IgD-negative memory B cell (primary cell): ENCODE data around the gene ATP6V0A1. TPM values are rescaled to one million over a fixed set of nuclear protein-coding genes. Genes with fewer than 3 reads are reported as not detected.

Source experiments
- H3K27ac Mint-ChIP-seq, 3 donors: one replicate each; pipeline ENCODE4 v1.8.0; 2020 to 2022; ENCODE audit warnings: mild to moderate bottlenecking in 3 of 3, mixed read lengths in 3 of 3, moderate library complexity in 1 of 3
- H3K27me3 Mint-ChIP-seq: one replicate; pipeline ENCODE4 v1.8.0; 2021; ENCODE audit warnings: mixed read lengths
- H3K36me3 Mint-ChIP-seq: one replicate; pipeline ENCODE4 v1.8.0; 2020; ENCODE audit warnings: mild to moderate bottlenecking, mixed read lengths
- H3K4me1 Mint-ChIP-seq, 3 donors: one replicate each; pipeline ENCODE4 v1.8.0; 2020 to 2022; ENCODE audit warnings: mixed read lengths in 3 of 3, mild to moderate bottlenecking in 1 of 3
- H3K4me3 Mint-ChIP-seq, 4 donors: one replicate each; pipeline ENCODE4 v1.8.0; 2020 to 2022; ENCODE audit warnings: mild to moderate bottlenecking in 4 of 4, mixed read lengths in 4 of 4, moderate library complexity in 3 of 4
- H3K9me3 Mint-ChIP-seq, 3 donors: one replicate each; pipeline ENCODE4 v1.8.0; 2020 to 2021; ENCODE audit warnings: mixed read lengths in 3 of 3, mild to moderate bottlenecking in 1 of 3
- polyA plus RNA-seq: library from polyadenylated mRNA; unstranded; fragments of 300-500 nt; fragmentation: Illumina TruSeq; gene quantifications from one replicate; pipeline ENCODE4 v1.2.3, GENCODE V29; 2021

The ATP6V0A1 gene
- polyA plus RNA-seq, 1 donor from 2014 or later = 17.2 TPM

DNA sequence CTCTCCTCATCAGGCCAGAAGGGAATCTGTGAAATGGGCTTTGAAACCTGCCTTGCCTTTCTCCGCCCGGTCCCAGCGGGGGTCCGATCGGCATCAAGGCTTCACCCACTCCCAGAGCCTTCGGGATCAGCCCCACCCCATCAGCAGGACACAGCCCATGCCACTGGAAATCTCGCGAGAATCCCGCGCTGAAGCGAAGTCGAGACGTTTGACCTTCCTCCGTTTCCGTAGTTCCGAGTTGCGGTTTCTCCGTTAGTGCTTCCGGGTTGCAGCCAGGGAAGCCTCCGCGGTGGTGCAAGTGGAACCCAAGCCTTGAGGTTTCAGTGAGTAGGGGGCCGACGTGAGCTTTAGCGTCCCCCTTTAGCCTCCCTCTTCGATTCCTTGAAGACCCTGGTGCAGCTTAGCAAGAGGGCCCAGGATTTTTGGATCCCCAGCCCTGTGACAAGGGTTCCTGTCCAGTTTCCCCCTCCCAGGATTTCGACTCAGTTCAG, 103.3 kb downstream of the ATP6V0A1 start, which contains the start of gene COASY:
Gene COASY, plus strand, starts transcription at position 252 of the 491 bp plus-strand sequence. CDS start 475 bp downstream, outside the sequence.
- peaks cover 18 to 26% (median 19%) of the 10 kb centered on the region in 3 donors for H3K4me1 Mint-ChIP-seq
- H3K4me3 Mint-ChIP-seq = peak within 1 kb of the TSS; percentile 91 to 98 (median 96)
- no peaks in the 10 kb centered on the region for H3K27me3 Mint-ChIP-seq
- peak within 1 kb of the TSS; percentile 88 to 94 (median 94) for H3K27ac Mint-ChIP-seq
- H3K9me3 Mint-ChIP-seq = no peaks in the 10 kb centered on the region
- H3K36me3 Mint-ChIP-seq = no peaks in the 10 kb centered on the region

DNA sequence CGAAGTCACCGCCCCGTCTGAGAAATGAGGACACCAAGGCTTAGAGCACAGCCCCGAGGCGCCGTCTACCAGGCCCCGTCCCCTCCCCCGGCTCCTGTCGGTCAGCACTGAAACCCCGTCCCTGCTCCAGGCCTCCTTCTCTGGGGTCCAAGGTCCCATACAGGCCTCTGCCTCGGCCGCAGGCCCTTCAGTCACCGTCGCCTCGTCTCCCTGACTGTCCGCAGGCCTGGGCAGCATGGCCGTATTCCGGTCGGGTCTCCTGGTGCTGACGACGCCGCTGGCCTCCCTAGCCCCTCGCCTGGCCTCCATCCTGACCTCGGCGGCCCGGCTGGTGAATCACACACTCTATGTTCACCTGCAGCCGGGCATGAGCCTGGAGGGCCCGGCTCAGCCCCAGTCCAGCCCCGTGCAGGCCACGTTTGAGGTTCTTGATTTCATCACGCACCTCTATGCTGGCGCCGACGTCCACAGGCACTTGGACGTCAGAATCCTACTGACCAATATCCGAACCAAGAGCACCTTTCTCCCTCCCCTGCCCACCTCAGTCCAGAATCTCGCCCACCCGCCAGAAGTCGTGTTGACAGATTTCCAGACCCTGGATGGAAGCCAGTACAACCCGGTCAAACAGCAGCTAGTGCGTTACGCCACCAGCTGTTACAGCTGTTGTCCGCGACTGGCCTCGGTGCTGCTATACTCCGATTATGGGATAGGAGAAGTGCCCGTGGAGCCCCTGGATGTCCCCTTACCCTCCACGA, 103.9 kb downstream of the ATP6V0A1 start:
- Mint-ChIP-seq H3K27me3 (no peaks in the 10 kb centered on the region), H3K4me3 (peak overlapping the region; percentile 91 to 98 (median 96)), H3K4me1 (peaks cover 17 to 26% (median 19%) of the 10 kb centered on the region in 3 donors), H3K27ac (peak overlapping the region; percentile 88 to 94 (median 94)), H3K36me3 (peaks cover 1% of the 10 kb centered on the region), H3K9me3 (no peaks in the 10 kb centered on the region)

DNA sequence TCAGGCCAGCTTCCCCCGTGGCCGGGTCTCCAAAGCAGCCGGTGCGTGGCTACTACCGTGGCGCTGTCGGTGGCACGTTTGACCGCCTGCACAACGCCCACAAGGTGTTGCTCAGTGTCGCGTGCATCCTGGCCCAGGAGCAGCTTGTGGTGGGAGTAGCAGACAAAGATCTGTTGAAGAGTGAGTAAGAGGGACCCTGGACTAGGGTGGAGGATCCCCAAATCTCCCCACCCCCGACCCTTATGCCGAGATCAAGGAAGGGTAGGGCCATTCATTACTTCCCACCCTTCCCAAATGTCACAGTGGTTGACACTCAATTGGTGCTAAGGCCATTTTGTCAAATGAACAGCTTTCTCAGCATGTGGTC, 104.4 kb downstream of the ATP6V0A1 start:
- Mint-ChIP-seq H3K9me3 (no peaks in the 10 kb centered on the region), H3K4me1 (peaks cover 21 to 30% (median 23%) of the 10 kb centered on the region in 3 donors), H3K27me3 (no peaks in the 10 kb centered on the region), H3K4me3 (peak overlapping the region; percentile 91 to 98 (median 96)), H3K36me3 (peaks cover 1% of the 10 kb centered on the region), H3K27ac (peak overlapping the region in 2 of 3 donors; percentile 94)

DNA sequence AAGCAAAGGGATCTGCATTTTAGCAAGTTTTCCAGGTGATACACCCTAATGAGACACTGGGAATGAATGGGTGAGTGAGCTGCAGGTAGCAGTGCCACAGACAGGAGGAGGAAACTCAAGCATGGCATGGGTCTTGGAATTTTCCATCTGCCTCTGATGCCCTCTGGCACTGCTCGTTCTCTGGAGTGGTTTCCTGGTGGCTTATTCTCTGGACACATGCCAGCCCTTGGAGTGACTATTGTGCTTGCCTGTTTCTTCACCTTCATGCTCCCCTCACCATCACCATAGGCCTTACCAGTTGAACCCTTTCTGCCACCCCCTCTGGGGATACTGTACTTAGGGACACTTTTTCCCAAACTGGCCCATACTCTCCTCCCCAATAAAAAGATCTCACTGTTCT, 104.9 kb downstream of the ATP6V0A1 start:
- H3K4me1 Mint-ChIP-seq = peaks cover 21 to 30% (median 23%) of the 10 kb centered on the region in 3 donors
- H3K27ac Mint-ChIP-seq = peak overlapping the region in 1 of 3 donors; percentile 94
- H3K4me3 Mint-ChIP-seq = peak overlapping the region; percentile 91 to 98 (median 96)
- no peaks in the 10 kb centered on the region for H3K9me3 Mint-ChIP-seq
- H3K27me3 Mint-ChIP-seq = no peaks in the 10 kb centered on the region
- peaks cover 1% of the 10 kb centered on the region for H3K36me3 Mint-ChIP-seq

DNA sequence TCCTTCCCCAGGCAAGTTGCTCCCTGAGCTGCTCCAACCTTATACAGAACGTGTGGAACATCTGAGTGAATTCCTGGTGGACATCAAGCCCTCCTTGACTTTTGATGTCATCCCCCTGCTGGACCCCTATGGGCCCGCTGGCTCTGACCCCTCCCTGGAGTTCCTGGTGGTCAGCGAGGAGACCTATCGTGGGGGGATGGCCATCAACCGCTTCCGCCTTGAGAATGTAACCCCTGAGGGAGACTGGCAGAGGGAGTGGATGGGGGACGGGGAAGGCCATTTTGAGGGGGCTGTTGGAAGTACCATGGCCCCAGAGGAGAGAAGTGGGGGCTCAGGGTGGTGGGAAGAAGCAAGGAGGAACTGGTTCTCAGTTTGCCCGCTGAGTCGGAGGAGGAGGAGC, 105.3 kb downstream of the ATP6V0A1 start:
- Mint-ChIP-seq H3K9me3 (no peaks in the 10 kb centered on the region), H3K36me3 (peaks cover 1% of the 10 kb centered on the region), H3K4me3 (peak overlapping the region in 2 of 4 donors; percentile 95 to 96), H3K4me1 (peaks cover 21 to 30% (median 23%) of the 10 kb centered on the region in 3 donors), H3K27me3 (no peaks in the 10 kb centered on the region), H3K27ac (peak overlapping the region in 1 of 3 donors; percentile 94)

DNA sequence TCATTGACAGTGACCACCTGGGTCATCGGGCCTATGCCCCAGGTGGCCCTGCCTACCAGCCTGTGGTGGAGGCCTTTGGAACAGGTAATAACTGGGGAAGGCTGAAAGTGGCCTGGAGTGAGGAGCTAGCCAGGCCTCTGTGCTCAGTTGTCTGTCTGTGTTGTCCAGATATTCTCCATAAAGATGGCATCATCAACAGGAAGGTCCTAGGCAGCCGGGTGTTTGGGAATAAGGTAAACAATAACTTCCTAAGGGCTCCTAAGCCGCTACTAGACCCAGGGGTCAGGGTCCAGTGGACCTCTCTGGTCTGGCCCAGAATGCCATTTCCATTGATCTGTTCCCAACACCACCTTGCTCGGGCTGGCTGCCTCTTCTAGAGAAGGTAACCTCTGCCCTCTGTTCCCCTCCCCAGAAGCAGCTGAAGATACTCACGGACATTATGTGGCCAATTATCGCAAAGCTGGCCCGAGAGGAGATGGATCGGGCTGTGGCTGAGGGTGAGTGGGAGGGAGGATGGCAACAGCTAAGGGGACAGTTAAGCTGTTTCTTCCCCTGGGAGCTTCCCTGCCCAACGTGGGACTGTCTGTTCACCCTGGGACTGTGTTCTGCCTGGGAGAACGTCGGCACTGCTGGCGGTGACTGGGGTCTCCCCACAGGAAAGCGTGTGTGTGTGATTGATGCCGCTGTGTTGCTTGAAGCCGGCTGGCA, 106.3 kb downstream of the ATP6V0A1 start:
- peaks cover 1% of the 10 kb centered on the region for H3K36me3 Mint-ChIP-seq
- no peaks in the 10 kb centered on the region for H3K27me3 Mint-ChIP-seq
- no peaks in the 10 kb centered on the region for H3K9me3 Mint-ChIP-seq
- H3K4me3 Mint-ChIP-seq = peak overlapping the region in 3 of 4 donors; percentile 30 to 95 (median 90)
- peak overlapping the region in 1 of 3 donors; percentile 94 for H3K27ac Mint-ChIP-seq
- peaks cover 21 to 26% (median 23%) of the 10 kb centered on the region in 3 donors for H3K4me1 Mint-ChIP-seq

DNA sequence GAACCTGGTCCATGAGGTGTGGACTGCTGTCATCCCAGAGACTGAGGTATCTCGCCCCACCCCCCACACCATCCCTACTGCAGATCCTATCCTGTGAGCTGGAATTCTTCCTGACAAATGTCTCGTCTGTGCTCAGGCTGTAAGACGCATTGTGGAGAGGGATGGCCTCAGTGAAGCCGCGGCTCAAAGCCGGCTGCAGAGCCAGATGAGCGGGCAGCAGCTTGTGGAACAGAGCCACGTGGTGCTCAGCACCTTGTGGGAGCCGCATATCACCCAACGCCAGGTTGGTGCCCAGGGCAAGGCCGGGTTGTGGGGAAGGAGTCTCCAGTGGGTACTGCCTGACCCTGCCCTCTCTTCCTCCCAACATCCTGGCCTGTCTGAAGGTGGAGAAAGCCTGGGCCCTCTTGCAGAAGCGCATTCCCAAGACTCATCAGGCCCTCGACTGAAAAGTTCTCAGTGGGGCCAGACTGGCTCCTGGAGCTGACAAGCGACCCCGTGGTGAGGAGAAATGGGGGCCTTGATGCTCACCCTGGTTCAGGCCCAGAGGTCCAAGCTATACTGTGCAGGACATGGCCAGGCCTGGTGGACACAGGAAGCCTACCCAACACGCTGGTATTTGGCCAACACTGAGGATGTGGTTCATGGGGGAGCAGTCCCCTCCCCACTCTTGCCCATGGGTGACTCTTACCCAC, 107.0 kb downstream of the ATP6V0A1 start:
- Mint-ChIP-seq H3K27me3 (no peaks in the 10 kb centered on the region), H3K27ac (peak overlapping the region in 2 of 3 donors; percentile 94 to 98), H3K36me3 (peaks cover 1% of the 10 kb centered on the region)

DNA sequence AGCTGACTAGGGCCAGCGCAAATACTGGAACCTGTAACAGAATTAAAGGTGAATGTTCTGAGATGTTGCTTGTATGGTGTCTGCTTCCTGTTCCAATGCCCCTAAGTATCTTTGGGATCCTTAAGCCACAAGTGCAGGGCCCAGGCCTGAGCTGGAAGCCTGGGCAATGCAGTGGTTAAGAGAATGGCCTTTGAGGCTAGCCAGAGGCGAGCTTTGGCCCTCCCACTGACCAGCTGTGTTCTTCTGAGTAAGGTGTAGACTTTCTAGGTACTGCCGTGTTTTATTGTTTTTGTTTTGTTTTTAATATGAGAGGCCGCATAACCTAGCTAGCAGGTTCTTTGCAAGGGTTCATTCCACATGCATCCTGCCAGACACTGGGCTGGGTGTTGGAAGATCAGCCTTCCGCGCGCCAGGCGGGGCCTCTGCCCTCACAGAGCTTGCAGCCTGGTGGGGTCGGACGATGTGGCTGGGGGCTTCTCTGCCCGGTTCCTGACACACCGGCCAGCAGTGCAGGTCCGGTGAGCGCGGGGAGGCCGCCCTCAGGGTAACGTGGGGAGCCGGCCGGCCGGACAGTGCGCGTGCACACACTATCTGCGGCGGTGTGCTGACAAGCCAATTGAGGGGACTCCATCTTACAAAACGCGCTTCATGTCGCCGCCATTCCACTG, 107.7 kb downstream of the ATP6V0A1 start:
- Mint-ChIP-seq H3K9me3 (no peaks in the 10 kb centered on the region), H3K4me3 (peak overlapping the region; percentile 90 to 99 (median 96)), H3K36me3 (peaks cover 1% of the 10 kb centered on the region), H3K27ac (peak overlapping the region; percentile 64 to 98 (median 92)), H3K4me1 (peaks cover 19 to 26% (median 21%) of the 10 kb centered on the region in 3 donors), H3K27me3 (no peaks in the 10 kb centered on the region)

More for the DNA sequence above, 107.0 kb downstream of the ATP6V0A1 start:
- Mint-ChIP-seq H3K4me3 (peak overlapping the region in 3 of 4 donors; percentile 90 to 96 (median 95)), H3K4me1 (peaks cover 21 to 26% (median 22%) of the 10 kb centered on the region in 3 donors), H3K9me3 (no peaks in the 10 kb centered on the region)

DNA sequence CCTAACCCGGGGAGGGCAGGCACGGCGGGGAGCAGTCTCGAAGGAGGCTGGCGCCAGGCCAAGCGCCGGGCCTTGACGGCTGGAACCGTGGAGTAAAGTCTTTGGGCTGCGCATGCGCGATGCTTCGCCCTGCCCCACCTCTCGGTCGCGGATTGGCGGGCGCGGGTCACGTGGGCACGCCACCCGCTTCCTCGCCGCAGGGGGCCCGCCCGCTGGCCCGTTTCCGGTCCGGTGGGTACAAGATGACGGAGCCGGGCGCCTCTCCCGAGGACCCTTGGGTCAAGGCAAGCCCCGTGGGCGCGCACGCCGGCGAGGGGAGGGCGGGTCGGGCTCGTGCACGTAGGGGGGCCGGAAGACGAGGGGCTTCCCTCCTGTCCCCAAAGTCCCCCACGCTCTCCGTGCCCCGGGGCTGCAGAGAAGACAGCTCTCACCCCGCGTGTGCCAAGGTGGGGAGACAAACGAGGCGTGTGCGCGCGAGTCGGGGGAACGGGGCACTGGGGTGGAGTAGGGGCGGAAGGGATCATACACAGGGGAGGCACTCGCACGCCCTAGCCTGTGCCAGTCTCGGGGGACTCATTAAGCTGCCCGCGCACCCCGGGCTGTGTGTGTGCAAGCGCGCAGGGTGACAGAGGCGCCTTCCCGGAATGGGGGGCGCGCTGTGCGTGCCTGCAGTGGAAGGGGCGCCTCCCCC, 108.3 kb downstream of the ATP6V0A1 start, which contains the start of gene MLX:
Gene MLX, plus strand, starts transcription at position 218 of the 691 bp plus-strand sequence. Its CDS starts 25 bp downstream, at position 243.
- Mint-ChIP-seq H3K4me3 (peak within 1 kb of the TSS; percentile 90 to 99 (median 96)), H3K27me3 (no peaks in the 10 kb centered on the region), H3K4me1 (peaks cover 17 to 21% (median 18%) of the 10 kb centered on the region in 3 donors), H3K27ac (peak within 1 kb of the TSS; percentile 64 to 98 (median 92)), H3K36me3 (peaks cover 1% of the 10 kb centered on the region), H3K9me3 (no peaks in the 10 kb centered on the region)

DNA sequence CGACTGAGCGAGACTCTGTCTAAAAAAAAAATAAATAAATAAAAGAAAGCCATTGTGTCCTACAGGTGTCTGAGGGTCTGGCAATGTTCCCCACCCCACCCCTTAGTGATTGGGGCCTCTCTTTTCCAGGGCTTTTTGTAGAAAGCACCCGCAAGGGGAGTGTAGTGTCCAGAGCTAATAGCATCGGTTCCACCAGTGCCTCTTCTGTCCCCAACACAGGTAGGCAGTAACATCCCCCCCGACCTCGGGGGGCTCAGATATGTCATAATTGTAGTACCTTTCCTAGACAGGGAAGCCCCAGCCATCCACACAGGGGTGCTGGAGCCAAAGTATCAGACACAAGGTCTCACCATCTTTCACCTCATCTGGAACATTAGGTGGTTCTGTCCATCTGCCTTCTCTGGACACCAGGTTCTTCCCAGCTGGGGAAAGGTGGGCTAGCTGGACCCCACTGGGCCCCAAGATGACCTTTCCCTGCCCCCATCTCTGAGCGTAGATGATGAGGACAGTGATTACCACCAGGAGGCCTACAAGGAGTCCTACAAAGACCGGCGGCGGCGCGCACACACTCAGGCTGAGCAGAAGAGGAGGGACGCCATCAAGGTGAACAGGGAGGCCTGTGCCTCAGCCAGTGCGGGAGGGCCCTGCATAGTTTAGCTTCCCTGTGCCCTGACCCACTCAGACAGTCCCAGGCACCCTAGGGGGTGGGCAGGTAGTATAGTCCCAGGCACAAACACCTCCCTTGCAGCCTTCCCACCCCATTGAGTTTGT, 109.8 kb downstream of the ATP6V0A1 start:
- peak overlapping the region in 1 of 3 donors; percentile 25 for H3K27ac Mint-ChIP-seq
- peaks cover 1% of the 10 kb centered on the region for H3K36me3 Mint-ChIP-seq
- peak overlapping the region; percentile 46 to 99 (median 77) for H3K4me3 Mint-ChIP-seq
- no peaks in the 10 kb centered on the region for H3K27me3 Mint-ChIP-seq
- H3K9me3 Mint-ChIP-seq = no peaks in the 10 kb centered on the region
- H3K4me1 Mint-ChIP-seq = peaks cover 11 to 14% (median 12%) of the 10 kb centered on the region in 3 donors

DNA sequence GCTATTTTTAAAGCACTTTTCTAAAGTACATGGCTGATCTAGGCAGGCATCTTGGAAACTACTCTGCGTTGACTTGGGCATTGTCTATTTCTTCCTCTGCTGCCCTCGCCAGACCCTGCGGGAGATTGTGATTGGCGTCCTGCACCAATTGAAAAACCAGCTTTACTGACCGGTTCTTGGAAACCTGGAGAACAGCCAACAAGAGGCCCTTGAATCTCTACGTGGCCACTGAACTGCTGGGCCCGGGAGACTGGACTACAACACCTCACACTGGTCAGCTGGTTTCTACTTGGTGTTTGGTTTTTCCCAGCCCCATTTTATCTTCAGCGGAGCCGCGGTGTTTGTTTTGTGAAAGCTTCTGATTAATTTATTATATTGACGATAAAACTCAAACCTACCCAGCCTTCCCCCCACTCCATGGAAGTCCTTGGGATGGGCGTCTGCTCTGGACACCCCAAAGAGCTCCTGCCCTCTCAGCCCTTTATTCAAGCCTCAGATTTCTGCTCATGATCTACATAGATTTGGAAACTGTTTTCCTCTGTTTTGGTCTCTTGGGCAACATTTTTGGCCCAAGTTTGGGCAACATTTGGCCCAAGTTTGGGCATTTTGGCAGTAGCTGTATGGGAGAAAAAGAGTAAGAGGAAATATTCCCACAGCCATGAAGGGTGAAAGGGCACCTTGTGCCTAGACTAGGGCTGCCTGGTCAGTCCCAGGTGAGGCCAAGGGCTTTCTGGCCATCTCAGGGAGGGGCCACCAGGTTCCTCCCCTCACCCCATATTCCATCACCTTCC, 113.0 kb downstream of the ATP6V0A1 start:
- peaks cover 1% of the 10 kb centered on the region for H3K36me3 Mint-ChIP-seq
- H3K27me3 Mint-ChIP-seq = no peaks in the 10 kb centered on the region

More for the DNA sequence above, 113.0 kb downstream of the ATP6V0A1 start:
- Mint-ChIP-seq H3K9me3 (no peaks in the 10 kb centered on the region), H3K4me3 (peak overlapping the region in 1 of 4 donors; percentile 32), H3K27ac (no peak overlapping the region), H3K4me1 (peaks cover 15 to 18% (median 16%) of the 10 kb centered on the region in 3 donors)
